HEK293 (cell line): Measurements from ENCODE around the gene MELK.

Experiments used
- CTCF ChIA-PET: fragments of 350-600 bp; formaldehyde crosslinking; extraction: SDS; loops from one replicate; lab custom pipeline; 2021; ENCODE audit warnings: antibody characterized with exemption; lab: Yijun Ruan, JAX
- POLR2A ChIA-PET: fragments of 300-600 bp; formaldehyde crosslinking; extraction: SDS; loops from one replicate; lab custom pipeline; 2020; ENCODE audit warnings: antibody characterized with exemption, inconsistent platforms; lab: Yijun Ruan, JAX
- H3K27ac ChIP-seq: fragments of 200-500 bp; sonication (Bioruptor generic); 2 replicates; pipeline ENCODE4 v1.5.1; 2014; ENCODE audit warnings: low read depth, low read length, control low read depth, inconsistent platforms; ENCODE audit errors: extremely low read depth
- H3K36me3 ChIP-seq, 2 experiments: fragments of 200-500 bp in 1 of 2; sonication (Bioruptor generic) in 1 of 2; 1 replicate in 1 of 2; 2 replicates in 1 of 2; pipeline ENCODE4 v1.5.1; 2014 to 2017; ENCODE audit warnings: inconsistent platforms in 2 of 2, low read length in 2 of 2; ENCODE audit not compliant: control insufficient read depth in 2 of 2, insufficient read depth in 1 of 2
- H3K4me1 ChIP-seq: fragments of 200-500 bp; sonication (Bioruptor generic); 2 replicates; pipeline ENCODE4 v1.5.1; 2014; ENCODE audit warnings: mild to moderate bottlenecking, low read length, inconsistent platforms; ENCODE audit not compliant: control insufficient read depth, insufficient read depth
- H3K4me3 ChIP-seq: 2 replicates; pipeline ENCODE4 v1.5.1; 2011; ENCODE audit warnings: low read depth, mild to moderate bottlenecking, control low read depth, low read length, moderate library complexity
- H3K9me3 ChIP-seq: fragments of 200-500 bp; sonication (Bioruptor generic); 2 replicates; pipeline ENCODE4 v1.5.1; 2014; ENCODE audit warnings: low read depth, low read length, inconsistent platforms; ENCODE audit not compliant: control insufficient read depth, insufficient read depth
- GLI2 ChIP-seq: fragments of 450-650 bp; formaldehyde crosslinking; IDR thresholded peaks from 2 replicates; pipeline ENCODE4; 2017; ENCODE audit warnings: missing biosample characterization, missing genetic modification characterization, low read depth, borderline replicate concordance
- GLI4 ChIP-seq: fragments of 450-650 bp; formaldehyde crosslinking; IDR thresholded peaks from 2 replicates; pipeline ENCODE4 v1.5.1; 2016; ENCODE audit warnings: missing biosample characterization, missing genetic modification characterization
- SCRT2 ChIP-seq: fragments of 450-650 bp; formaldehyde crosslinking; IDR thresholded peaks from 2 replicates; pipeline ENCODE4 v1.5.1; 2016; ENCODE audit warnings: missing biosample characterization, missing genetic modification characterization
- TCF7L2 ChIP-seq: IDR thresholded peaks from 2 replicates; pipeline ENCODE4 v1.6.1; 2011; ENCODE audit warnings: low read depth, mild to moderate bottlenecking, inconsistent platforms, low read length, moderate library complexity, borderline replicate concordance
- YY1 ChIP-seq: fragments of 450-650 bp; formaldehyde crosslinking; IDR thresholded peaks from 2 replicates; pipeline ENCODE4 v1.5.1; 2018; ENCODE audit warnings: missing biosample characterization, missing genetic modification characterization
- ZNF221 ChIP-seq: fragments of 450-650 bp; formaldehyde crosslinking; IDR thresholded peaks from 2 replicates; pipeline ENCODE4 v1.5.1; 2017; ENCODE audit warnings: missing biosample characterization, missing genetic modification characterization, borderline replicate concordance
- ZNF23 ChIP-seq: fragments of 450-650 bp; formaldehyde crosslinking; IDR thresholded peaks from 2 replicates; pipeline ENCODE4 v1.5.1; 2016; ENCODE audit warnings: missing biosample characterization, missing genetic modification characterization, borderline replicate concordance
- ZNF239 ChIP-seq: fragments of 450-650 bp; formaldehyde crosslinking; IDR thresholded peaks from 2 replicates; pipeline ENCODE4 v1.5.1; 2016; ENCODE audit warnings: missing biosample characterization, missing genetic modification characterization
- ZNF48 ChIP-seq: fragments of 450-650 bp; formaldehyde crosslinking; IDR thresholded peaks from 2 replicates; pipeline ENCODE4 v1.5.1; 2016; ENCODE audit warnings: missing biosample characterization, missing genetic modification characterization
- ZNF670 ChIP-seq: fragments of 450-650 bp; formaldehyde crosslinking; IDR thresholded peaks from 2 replicates; pipeline ENCODE4 v1.5.1; 2016; ENCODE audit warnings: missing biosample characterization, missing genetic modification characterization, low read depth
- TF ChIP-seq, protein P1 (sequence below): fragments of 450-650 bp; formaldehyde crosslinking; IDR thresholded peaks from 2 replicates; pipeline ENCODE4 v1.5.1; 2016; ENCODE audit warnings: missing biosample characterization, missing genetic modification characterization
- TF ChIP-seq, protein P2 (sequence below): fragments of 450-650 bp; formaldehyde crosslinking; IDR thresholded peaks from 2 replicates; pipeline ENCODE4 v1.5.1; 2016; ENCODE audit warnings: missing biosample characterization, missing genetic modification characterization
- TF ChIP-seq, protein P3 (sequence below): fragments of 450-650 bp; formaldehyde crosslinking; IDR thresholded peaks from 2 replicates; pipeline ENCODE4 v1.5.1; 2017; ENCODE audit warnings: missing biosample characterization, missing genetic modification characterization
- TF ChIP-seq, protein P4 (sequence below): IDR thresholded peaks from 2 replicates; pipeline ENCODE4 v1.6.1; 2011; ENCODE audit warnings: mild to moderate bottlenecking, low read depth, low read length, borderline replicate concordance
- TF ChIP-seq, protein P5 (sequence below): fragments of 450-650 bp; formaldehyde crosslinking; IDR thresholded peaks from 2 replicates; pipeline ENCODE4 v1.5.1; 2016; ENCODE audit warnings: missing biosample characterization, missing genetic modification characterization, borderline replicate concordance
- TF ChIP-seq, protein P6 (sequence below): fragments of 450-650 bp; formaldehyde crosslinking; IDR thresholded peaks from 2 replicates; pipeline ENCODE4 v1.5.1; 2017; ENCODE audit warnings: missing biosample characterization, mild to moderate bottlenecking, missing genetic modification characterization, moderate library complexity
- TF ChIP-seq, protein P7 (sequence below): fragments of 450-650 bp; formaldehyde crosslinking; IDR thresholded peaks from 2 replicates; pipeline ENCODE4 v1.5.1; 2017; ENCODE audit warnings: missing biosample characterization, missing genetic modification characterization

Gene MELK

DNA sequence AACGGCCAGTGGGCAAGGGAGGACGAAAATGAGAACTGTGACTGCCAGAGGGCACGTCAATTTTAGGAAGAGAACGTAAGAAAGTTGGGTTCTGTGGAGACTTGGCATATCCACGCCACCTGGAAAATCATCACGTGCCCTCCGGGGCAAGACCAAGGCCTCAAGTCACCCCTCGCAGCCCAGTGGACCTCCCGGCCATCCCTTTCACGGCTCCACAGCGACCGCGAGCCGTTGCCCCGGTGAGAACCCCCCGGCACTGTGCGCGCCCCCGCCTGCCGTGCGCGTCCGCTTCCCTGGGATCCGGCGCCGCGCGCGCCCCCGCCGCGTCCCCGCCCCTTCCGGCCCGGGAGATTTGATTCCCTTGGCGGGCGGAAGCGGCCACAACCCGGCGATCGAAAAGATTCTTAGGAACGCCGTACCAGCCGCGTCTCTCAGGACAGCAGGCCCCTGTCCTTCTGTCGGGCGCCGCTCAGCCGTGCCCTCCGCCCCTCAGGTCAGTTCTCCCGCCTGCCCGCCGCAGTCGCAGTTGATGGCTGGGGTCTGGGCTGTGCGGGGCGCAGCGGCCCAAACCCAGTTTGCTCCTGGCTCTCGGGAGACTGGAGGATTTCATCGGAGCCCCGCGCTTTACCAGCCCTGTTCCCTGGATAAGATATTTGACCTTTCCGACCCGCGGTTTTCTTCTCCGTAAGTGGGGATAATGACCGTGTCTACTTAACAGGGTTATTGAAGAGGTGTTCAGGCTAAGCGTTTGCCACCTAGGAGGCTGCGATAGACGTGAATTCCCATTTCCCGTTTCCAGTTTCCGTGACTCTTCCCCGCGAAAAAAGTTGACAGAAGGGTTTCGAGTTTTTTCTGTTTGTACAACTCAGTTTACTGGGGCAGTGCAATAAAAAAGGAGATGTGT is at the start of gene MELK (continued):
- TF ChIP-seq, protein P1, sequence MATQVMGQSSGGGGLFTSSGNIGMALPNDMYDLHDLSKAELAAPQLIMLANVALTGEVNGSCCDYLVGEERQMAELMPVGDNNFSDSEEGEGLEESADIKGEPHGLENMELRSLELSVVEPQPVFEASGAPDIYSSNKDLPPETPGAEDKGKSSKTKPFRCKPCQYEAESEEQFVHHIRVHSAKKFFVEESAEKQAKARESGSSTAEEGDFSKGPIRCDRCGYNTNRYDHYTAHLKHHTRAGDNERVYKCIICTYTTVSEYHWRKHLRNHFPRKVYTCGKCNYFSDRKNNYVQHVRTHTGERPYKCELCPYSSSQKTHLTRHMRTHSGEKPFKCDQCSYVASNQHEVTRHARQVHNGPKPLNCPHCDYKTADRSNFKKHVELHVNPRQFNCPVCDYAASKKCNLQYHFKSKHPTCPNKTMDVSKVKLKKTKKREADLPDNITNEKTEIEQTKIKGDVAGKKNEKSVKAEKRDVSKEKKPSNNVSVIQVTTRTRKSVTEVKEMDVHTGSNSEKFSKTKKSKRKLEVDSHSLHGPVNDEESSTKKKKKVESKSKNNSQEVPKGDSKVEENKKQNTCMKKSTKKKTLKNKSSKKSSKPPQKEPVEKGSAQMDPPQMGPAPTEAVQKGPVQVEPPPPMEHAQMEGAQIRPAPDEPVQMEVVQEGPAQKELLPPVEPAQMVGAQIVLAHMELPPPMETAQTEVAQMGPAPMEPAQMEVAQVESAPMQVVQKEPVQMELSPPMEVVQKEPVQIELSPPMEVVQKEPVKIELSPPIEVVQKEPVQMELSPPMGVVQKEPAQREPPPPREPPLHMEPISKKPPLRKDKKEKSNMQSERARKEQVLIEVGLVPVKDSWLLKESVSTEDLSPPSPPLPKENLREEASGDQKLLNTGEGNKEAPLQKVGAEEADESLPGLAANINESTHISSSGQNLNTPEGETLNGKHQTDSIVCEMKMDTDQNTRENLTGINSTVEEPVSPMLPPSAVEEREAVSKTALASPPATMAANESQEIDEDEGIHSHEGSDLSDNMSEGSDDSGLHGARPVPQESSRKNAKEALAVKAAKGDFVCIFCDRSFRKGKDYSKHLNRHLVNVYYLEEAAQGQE (tag by site-specific recombination): peak; percentile 17; the same call in 1 of the 2 replicates
- TF ChIP-seq GLI4 (tag by site-specific recombination) (no peak), ZNF23 (no peak)
- TF ChIP-seq, protein P2, sequence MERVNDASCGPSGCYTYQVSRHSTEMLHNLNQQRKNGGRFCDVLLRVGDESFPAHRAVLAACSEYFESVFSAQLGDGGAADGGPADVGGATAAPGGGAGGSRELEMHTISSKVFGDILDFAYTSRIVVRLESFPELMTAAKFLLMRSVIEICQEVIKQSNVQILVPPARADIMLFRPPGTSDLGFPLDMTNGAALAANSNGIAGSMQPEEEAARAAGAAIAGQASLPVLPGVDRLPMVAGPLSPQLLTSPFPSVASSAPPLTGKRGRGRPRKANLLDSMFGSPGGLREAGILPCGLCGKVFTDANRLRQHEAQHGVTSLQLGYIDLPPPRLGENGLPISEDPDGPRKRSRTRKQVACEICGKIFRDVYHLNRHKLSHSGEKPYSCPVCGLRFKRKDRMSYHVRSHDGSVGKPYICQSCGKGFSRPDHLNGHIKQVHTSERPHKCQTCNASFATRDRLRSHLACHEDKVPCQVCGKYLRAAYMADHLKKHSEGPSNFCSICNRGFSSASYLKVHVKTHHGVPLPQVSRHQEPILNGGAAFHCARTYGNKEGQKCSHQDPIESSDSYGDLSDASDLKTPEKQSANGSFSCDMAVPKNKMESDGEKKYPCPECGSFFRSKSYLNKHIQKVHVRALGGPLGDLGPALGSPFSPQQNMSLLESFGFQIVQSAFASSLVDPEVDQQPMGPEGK: 0 out of 2 replicates have a peak, but pooled peaks have one; percentile 25

DNA sequence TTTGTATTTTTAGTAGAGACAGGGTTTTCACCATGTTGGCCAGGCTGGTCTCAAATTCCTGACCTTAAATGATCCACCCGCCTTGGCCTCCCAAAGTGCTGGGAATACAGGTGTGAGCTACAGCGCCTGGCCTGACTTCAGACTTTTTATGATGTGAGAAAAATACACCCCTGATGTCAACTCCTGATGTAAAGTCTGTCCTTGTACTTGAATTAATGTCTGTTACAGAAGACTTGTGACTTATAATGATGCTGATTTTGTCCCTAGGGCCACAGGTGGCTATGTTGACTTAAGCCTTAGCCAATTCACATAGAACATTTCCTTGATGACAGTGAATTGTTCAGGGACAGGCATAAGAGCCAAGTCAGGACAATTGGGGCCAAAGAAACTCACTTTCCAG is 42.5 kb upstream of the MELK start:
- CTCF ChIA-PET: interaction anchor here (0.7 kb wide), 1 partner anchor 131 kb away, joined by 3 read pairs; no protein-coding TSS in a partner anchor
- H3K9me3 ChIP-seq: no peaks in the 10 kb centered on the region
- POLR2A ChIA-PET: no interaction called here

DNA sequence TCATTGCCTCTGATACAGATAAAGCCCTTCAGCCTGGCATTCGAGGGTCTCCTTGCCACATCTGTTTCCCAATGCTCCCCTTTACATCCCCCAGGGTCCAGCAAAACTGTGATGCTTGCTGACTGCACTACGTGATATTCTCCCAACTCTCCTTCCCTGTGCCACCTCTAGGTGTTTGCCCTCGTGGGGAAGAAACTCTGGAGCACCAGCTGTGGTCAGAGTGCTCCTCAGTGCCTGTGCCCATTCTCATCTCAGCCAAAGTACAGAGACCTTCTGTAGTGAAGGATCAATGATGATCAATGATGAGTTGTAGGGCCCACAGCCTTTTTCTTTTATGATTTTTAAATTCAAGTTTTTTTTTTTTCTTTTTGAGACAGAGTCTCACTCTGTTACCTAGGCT is 40.3 kb upstream of the MELK start:
- no peaks in the 10 kb centered on the region for H3K9me3 ChIP-seq
- no peak overlapping the region for H3K27ac ChIP-seq
- H3K36me3 ChIP-seq: no peaks in the 10 kb centered on the region
- no peaks in the 10 kb centered on the region for H3K4me1 ChIP-seq
- CTCF ChIA-PET: interaction anchor here (0.6 to 0.9 kb wide), 2 partner anchors 8 to 74 kb away, joined by 3 read pairs; no protein-coding TSS in a partner anchor
- POLR2A ChIA-PET: no interaction called here
- H3K4me3 ChIP-seq: no peak overlapping the region
- TF ChIP-seq YY1 (tag by site-specific recombination) (no peak), ZNF221 (tag by site-specific recombination) (no peak), TCF7L2 (no peak)
- TF ChIP-seq, protein P3, sequence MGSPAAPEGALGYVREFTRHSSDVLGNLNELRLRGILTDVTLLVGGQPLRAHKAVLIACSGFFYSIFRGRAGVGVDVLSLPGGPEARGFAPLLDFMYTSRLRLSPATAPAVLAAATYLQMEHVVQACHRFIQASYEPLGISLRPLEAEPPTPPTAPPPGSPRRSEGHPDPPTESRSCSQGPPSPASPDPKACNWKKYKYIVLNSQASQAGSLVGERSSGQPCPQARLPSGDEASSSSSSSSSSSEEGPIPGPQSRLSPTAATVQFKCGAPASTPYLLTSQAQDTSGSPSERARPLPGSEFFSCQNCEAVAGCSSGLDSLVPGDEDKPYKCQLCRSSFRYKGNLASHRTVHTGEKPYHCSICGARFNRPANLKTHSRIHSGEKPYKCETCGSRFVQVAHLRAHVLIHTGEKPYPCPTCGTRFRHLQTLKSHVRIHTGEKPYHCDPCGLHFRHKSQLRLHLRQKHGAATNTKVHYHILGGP: no peak
- TF ChIP-seq, protein P4, sequence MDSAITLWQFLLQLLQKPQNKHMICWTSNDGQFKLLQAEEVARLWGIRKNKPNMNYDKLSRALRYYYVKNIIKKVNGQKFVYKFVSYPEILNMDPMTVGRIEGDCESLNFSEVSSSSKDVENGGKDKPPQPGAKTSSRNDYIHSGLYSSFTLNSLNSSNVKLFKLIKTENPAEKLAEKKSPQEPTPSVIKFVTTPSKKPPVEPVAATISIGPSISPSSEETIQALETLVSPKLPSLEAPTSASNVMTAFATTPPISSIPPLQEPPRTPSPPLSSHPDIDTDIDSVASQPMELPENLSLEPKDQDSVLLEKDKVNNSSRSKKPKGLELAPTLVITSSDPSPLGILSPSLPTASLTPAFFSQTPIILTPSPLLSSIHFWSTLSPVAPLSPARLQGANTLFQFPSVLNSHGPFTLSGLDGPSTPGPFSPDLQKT: no peak
- TF ChIP-seq, protein P5, sequence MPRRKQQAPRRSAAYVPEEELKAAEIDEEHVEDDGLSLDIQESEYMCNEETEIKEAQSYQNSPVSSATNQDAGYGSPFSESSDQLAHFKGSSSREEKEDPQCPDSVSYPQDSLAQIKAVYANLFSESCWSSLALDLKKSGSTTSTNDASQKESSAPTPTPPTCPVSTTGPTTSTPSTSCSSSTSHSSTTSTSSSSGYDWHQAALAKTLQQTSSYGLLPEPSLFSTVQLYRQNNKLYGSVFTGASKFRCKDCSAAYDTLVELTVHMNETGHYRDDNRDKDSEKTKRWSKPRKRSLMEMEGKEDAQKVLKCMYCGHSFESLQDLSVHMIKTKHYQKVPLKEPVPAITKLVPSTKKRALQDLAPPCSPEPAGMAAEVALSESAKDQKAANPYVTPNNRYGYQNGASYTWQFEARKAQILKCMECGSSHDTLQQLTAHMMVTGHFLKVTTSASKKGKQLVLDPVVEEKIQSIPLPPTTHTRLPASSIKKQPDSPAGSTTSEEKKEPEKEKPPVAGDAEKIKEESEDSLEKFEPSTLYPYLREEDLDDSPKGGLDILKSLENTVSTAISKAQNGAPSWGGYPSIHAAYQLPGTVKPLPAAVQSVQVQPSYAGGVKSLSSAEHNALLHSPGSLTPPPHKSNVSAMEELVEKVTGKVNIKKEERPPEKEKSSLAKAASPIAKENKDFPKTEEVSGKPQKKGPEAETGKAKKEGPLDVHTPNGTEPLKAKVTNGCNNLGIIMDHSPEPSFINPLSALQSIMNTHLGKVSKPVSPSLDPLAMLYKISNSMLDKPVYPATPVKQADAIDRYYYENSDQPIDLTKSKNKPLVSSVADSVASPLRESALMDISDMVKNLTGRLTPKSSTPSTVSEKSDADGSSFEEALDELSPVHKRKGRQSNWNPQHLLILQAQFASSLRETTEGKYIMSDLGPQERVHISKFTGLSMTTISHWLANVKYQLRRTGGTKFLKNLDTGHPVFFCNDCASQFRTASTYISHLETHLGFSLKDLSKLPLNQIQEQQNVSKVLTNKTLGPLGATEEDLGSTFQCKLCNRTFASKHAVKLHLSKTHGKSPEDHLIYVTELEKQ: no peak
- TF ChIP-seq, protein P6, sequence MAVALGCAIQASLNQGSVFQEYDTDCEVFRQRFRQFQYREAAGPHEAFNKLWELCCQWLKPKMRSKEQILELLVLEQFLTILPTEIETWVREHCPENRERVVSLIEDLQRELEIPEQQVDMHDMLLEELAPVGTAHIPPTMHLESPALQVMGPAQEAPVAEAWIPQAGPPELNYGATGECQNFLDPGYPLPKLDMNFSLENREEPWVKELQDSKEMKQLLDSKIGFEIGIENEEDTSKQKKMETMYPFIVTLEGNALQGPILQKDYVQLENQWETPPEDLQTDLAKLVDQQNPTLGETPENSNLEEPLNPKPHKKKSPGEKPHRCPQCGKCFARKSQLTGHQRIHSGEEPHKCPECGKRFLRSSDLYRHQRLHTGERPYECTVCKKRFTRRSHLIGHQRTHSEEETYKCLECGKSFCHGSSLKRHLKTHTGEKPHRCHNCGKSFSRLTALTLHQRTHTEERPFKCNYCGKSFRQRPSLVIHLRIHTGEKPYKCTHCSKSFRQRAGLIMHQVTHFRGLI (tag by site-specific recombination): no peak

More for the DNA sequence above, 42.5 kb upstream of the MELK start:
- Histone ChIP-seq H3K36me3 (no peaks in the 10 kb centered on the region), H3K4me3 (no peak overlapping the region), H3K4me1 (no peaks in the 10 kb centered on the region), H3K27ac (no peak overlapping the region)
- TF ChIP-seq SCRT2 (tag by site-specific recombination): peak; percentile 44; the same call in 1 of the 2 replicates
- no peak for TF ChIP-seq ZNF48
- TF ChIP-seq ZNF239 (tag by site-specific recombination): no peak
- no peak for TF ChIP-seq ZNF670 (tag by site-specific recombination)
- TF ChIP-seq, protein P7, sequence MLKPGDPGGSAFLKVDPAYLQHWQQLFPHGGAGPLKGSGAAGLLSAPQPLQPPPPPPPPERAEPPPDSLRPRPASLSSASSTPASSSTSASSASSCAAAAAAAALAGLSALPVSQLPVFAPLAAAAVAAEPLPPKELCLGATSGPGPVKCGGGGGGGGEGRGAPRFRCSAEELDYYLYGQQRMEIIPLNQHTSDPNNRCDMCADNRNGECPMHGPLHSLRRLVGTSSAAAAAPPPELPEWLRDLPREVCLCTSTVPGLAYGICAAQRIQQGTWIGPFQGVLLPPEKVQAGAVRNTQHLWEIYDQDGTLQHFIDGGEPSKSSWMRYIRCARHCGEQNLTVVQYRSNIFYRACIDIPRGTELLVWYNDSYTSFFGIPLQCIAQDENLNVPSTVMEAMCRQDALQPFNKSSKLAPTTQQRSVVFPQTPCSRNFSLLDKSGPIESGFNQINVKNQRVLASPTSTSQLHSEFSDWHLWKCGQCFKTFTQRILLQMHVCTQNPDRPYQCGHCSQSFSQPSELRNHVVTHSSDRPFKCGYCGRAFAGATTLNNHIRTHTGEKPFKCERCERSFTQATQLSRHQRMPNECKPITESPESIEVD (tag by site-specific recombination): 0 out of 2 replicates have a peak, but pooled peaks have one; percentile 12
- TF ChIP-seq GLI2 (tag by site-specific recombination): no peak
- TF ChIP-seq, all 188 proteins: peak for 2
